PC-9 (cell line): Measurements from ENCODE around the gene TMEM51. TPM values are rescaled to one million over a fixed set of nuclear protein-coding genes. Genes with fewer than 3 reads are reported as not detected.

Experiments
- BruUV-seq: library from RNA; stranded (reverse); fragments of 400-500 nt; replicated peaks from 2 replicates; lab custom pipeline; 2021; lab: Mats Ljungman, UMichigan
- CTCF ChIA-PET: fragments of 300-600 bp; sonication (Branson Sonifier 250); formaldehyde crosslinking; loops from one replicate; lab custom pipeline; 2022; ENCODE audit warnings: antibody characterized with exemption; lab: Charles Lee
- POLR2A ChIA-PET: fragments of 300-600 bp; sonication (Branson Sonifier 250); formaldehyde crosslinking; loops from one replicate; lab custom pipeline; 2022; ENCODE audit warnings: antibody characterized with exemption; ENCODE audit not compliant: unreplicated experiment; lab: Charles Lee
- DNase-seq, 2 experiments: peaks; one replicate each; pipeline versions ENCODE4 v3.0.0 to v3.0.0-alpha.2; 2015 to 2022; ENCODE audit warnings: mixed read lengths in 1 of 2
- H2AFZ ChIP-seq: fragments of 200-600 bp; sonication (generic); 2 replicates; pipeline ENCODE4 v1.8.1; 2017; ENCODE audit warnings: antibody characterized with exemption
- H3F3A ChIP-seq: fragments of 200-600 bp; sonication (generic); 2 replicates; pipeline ENCODE4 v1.8.1; 2017; ENCODE audit warnings: antibody characterized with exemption, mild to moderate bottlenecking, low read depth; ENCODE audit not compliant: insufficient read depth
- H3K27ac ChIP-seq: fragments of 200-600 bp; sonication (generic); 2 replicates; pipeline ENCODE4 v1.6.1; 2016; ENCODE audit warnings: mixed run types
- H3K27me3 ChIP-seq: fragments of 200-600 bp; sonication (generic); 2 replicates; pipeline ENCODE4 v1.6.1; 2016; ENCODE audit warnings: low read depth, mixed run types; ENCODE audit not compliant: insufficient read depth
- H3K36me3 ChIP-seq: fragments of 200-600 bp; sonication (generic); 2 replicates; pipeline ENCODE4 v1.6.1; 2016; ENCODE audit warnings: low read depth, mixed run types
- H3K4me1 ChIP-seq: fragments of 200-600 bp; sonication (generic); replicated peaks from 2 replicates; pipeline ENCODE4 v1.6.1; 2016; ENCODE audit warnings: mixed run types; ENCODE audit not compliant: insufficient read depth
- H3K4me2 ChIP-seq: fragments of 200-600 bp; sonication (generic); 2 replicates; pipeline ENCODE4 v1.6.1; 2017; ENCODE audit warnings: mixed run types
- H3K4me3 ChIP-seq: fragments of 200-600 bp; sonication (generic); 2 replicates; pipeline ENCODE4 v1.6.1; 2016; ENCODE audit warnings: mixed run types
- H3K79me2 ChIP-seq: fragments of 200-600 bp; sonication (generic); 2 replicates; pipeline ENCODE4 v1.6.1; 2017; ENCODE audit warnings: low read depth, mixed run types
- H3K9me2 ChIP-seq: fragments of 200-600 bp; sonication (generic); 2 replicates; pipeline ENCODE4 v1.8.1; 2017; ENCODE audit warnings: mild to moderate bottlenecking; ENCODE audit not compliant: insufficient read depth
- H3K9me3 ChIP-seq: fragments of 200-600 bp; sonication (generic); 2 replicates; pipeline ENCODE4 v1.8.1; 2016; ENCODE audit warnings: low read depth; ENCODE audit not compliant: insufficient read depth
- H4K20me1 ChIP-seq: fragments of 200-600 bp; sonication (generic); 2 replicates; pipeline ENCODE4 v1.8.1; 2017; ENCODE audit not compliant: insufficient read depth
- EZH2 ChIP-seq: fragments of 200-600 bp; sonication (generic); IDR thresholded peaks from 2 replicates; pipeline ENCODE4 v1.8.0; 2017; ENCODE audit warnings: antibody characterized with exemption, low read depth
- intact Hi-C: fragments of 100-400 bp; cut with micrococcal nuclease; formaldehyde crosslinking; loops from one replicate; pipeline ENCODE4 v1.10.0; 2022; ENCODE audit not compliant: unreplicated experiment
- total RNA-seq: library from RNA; stranded (reverse); gene quantifications from 2 replicates; pipeline ENCODE4 v1.2.3, GENCODE V29; 2021
- TF ChIP-seq, protein P1 (sequence below): fragments of 200-600 bp; sonication (generic); conservative IDR thresholded peaks from 2 replicates; pipeline ENCODE4 v1.6.1; 2017; ENCODE audit warnings: mixed run types, antibody characterized with exemption, mild to moderate bottlenecking, moderate library complexity

TMEM51 gene
- total RNA-seq, 1 experiment from 2014 or later = 11.7 TPM

DNA sequence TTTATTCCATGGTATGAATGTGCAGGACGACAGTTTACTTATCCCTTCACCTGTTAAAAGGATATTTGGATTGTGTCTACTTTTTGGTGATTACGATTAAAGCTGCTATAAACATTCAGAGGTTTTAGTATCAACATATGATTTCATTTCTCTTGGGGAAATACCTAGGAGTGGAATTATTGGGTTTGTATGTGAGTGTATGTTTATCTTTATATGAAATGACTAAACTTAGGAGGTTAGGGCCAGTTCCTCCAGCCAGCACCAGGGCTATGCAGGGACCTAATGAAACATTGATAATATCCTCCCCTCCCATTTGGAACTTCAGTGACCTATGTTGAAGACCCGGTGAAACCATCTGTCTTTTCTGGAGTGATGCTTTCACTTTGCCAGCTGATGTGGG lies 13.8 kb downstream of the TMEM51 start:
- no TSS peak for BruUV-seq

DNA sequence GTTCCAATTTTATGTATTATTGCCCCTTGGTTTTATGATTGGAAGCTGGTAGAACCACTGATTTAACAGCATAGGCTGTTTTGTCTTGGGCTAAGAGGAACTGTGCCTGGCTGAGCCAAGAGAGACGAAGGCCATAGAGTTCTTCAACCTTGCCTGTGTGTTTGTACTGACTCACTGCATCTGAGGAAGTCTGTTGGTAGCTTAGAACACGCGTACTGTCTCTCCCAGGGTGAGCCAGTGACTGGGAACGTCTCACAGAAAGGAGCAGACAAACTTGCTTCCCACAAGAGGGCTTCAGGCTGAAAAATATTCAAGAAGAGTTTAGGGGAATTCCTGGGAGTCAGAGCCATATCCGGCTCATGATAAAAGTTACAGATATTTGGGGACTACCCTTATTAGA lies 14.9 kb downstream of the TMEM51 start:
- no peaks in the 10 kb centered on the region for H4K20me1 ChIP-seq
- BruUV-seq = no TSS peak
- H3K79me2 ChIP-seq = no peaks in the 10 kb centered on the region
- peak in 1 of 2 experiments; percentile 15 for DNase-seq
- H3F3A ChIP-seq = 0 out of 2 replicates have a peak, but pooled peaks cover 2% of the 10 kb centered on the region
- H3K36me3 ChIP-seq = no peaks in the 10 kb centered on the region
- POLR2A ChIA-PET = interaction anchor here (0.6 to 0.7 kb wide), 2 partner anchors 42 to 50 kb away, joined by 4 to 8 read pairs; no protein-coding TSS in a partner anchor
- H3K27me3 ChIP-seq = no peaks in the 10 kb centered on the region
- H3K27ac ChIP-seq = no peak overlapping the region
- intact Hi-C loops = no loop called here
- H2AFZ ChIP-seq = no peak overlapping the region
- CTCF ChIA-PET = interaction anchor here (0.6 kb wide), 2 partner anchors 11 to 38 kb away, joined by 3 to 7 read pairs; no protein-coding TSS in a partner anchor
- no peak overlapping the region for H3K4me3 ChIP-seq
- no peaks in the 10 kb centered on the region for H3K4me1 ChIP-seq
- no peak for TF ChIP-seq EZH2
- TF ChIP-seq, protein P1, sequence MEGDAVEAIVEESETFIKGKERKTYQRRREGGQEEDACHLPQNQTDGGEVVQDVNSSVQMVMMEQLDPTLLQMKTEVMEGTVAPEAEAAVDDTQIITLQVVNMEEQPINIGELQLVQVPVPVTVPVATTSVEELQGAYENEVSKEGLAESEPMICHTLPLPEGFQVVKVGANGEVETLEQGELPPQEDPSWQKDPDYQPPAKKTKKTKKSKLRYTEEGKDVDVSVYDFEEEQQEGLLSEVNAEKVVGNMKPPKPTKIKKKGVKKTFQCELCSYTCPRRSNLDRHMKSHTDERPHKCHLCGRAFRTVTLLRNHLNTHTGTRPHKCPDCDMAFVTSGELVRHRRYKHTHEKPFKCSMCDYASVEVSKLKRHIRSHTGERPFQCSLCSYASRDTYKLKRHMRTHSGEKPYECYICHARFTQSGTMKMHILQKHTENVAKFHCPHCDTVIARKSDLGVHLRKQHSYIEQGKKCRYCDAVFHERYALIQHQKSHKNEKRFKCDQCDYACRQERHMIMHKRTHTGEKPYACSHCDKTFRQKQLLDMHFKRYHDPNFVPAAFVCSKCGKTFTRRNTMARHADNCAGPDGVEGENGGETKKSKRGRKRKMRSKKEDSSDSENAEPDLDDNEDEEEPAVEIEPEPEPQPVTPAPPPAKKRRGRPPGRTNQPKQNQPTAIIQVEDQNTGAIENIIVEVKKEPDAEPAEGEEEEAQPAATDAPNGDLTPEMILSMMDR = no peak
- no peak overlapping the region for H3K4me2 ChIP-seq
- no peaks in the 10 kb centered on the region for H3K9me2 ChIP-seq
- H3K9me3 ChIP-seq = no peaks in the 10 kb centered on the region

More for the DNA sequence above, 13.8 kb downstream of the TMEM51 start:
- intact Hi-C loops = no loop called here
- POLR2A ChIA-PET = interaction anchor here (0.5 kb wide), 1 partner anchor 99 kb away, joined by 3 read pairs; no protein-coding TSS in a partner anchor
- Histone ChIP-seq H3K4me3 (no peak overlapping the region), H3K27ac (no peak overlapping the region), H3K27me3 (no peaks in the 10 kb centered on the region), H3K4me2 (no peak overlapping the region), H3K9me3 (no peaks in the 10 kb centered on the region), H4K20me1 (no peaks in the 10 kb centered on the region), H2AFZ (no peak overlapping the region), H3K4me1 (no peaks in the 10 kb centered on the region), H3K79me2 (no peaks in the 10 kb centered on the region), H3K9me2 (no peaks in the 10 kb centered on the region), H3K36me3 (no peaks in the 10 kb centered on the region), H3F3A (no peaks in the 10 kb centered on the region)
- no peak for DNase-seq
- TF ChIP-seq, protein P1 = no peak
- no peak for TF ChIP-seq EZH2
- CTCF ChIA-PET = no interaction called here

DNA sequence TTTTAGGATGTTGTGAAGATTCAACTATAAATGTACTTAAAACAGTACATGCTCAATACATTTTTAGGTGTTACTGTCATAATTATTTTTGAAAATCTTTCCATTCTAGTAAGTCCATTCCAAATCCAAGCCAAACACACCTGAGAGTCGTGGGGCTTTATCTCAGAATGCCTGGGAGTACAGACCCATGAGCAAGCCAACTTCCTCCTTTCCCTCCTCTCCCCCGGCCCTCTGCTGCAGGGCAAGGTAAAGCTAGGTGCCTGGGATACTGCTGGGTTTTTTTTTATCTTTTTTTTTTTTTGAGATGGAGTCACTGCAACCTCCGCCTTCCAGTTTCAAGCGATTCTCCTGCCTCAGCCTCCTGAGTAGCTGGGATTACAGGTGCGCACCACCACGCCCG lies 16.5 kb downstream of the TMEM51 start:
- intact Hi-C loops = no loop called here
- Histone ChIP-seq H3K9me2 (no peaks in the 10 kb centered on the region), H3F3A (0 out of 2 replicates have a peak, but pooled peaks cover 6% of the 10 kb centered on the region), H3K4me1 (no peaks in the 10 kb centered on the region), H3K27ac (no peak overlapping the region), H3K9me3 (no peaks in the 10 kb centered on the region), H3K79me2 (no peaks in the 10 kb centered on the region), H3K36me3 (no peaks in the 10 kb centered on the region), H3K4me2 (no peak overlapping the region), H3K4me3 (no peak overlapping the region), H3K27me3 (no peaks in the 10 kb centered on the region), H2AFZ (no peak overlapping the region), H4K20me1 (no peaks in the 10 kb centered on the region)
- ChIA-PET POLR2A (no interaction called here), CTCF (no interaction called here)
- no TSS peak for BruUV-seq
- DNase-seq = no peak
- TF ChIP-seq, protein P1 = no peak
- no peak for TF ChIP-seq EZH2
